HG02852 (cell line): ENCODE results near the gene HELZ2.
"Not testable (repeated sequence)": the region's sequence is repeated elsewhere in the genome, so short reads cannot be mapped to it uniquely, and the experiment has no call there.

Source experiments
- ATAC-seq: cut with Tn5 transposase; IDR thresholded peaks from one replicate; pipeline ENCODE4 v1.9.1; 2021; ENCODE audit warnings: mild to moderate bottlenecking, moderate library complexity; ENCODE audit not compliant: unreplicated experiment

HELZ2 gene

DNA sequence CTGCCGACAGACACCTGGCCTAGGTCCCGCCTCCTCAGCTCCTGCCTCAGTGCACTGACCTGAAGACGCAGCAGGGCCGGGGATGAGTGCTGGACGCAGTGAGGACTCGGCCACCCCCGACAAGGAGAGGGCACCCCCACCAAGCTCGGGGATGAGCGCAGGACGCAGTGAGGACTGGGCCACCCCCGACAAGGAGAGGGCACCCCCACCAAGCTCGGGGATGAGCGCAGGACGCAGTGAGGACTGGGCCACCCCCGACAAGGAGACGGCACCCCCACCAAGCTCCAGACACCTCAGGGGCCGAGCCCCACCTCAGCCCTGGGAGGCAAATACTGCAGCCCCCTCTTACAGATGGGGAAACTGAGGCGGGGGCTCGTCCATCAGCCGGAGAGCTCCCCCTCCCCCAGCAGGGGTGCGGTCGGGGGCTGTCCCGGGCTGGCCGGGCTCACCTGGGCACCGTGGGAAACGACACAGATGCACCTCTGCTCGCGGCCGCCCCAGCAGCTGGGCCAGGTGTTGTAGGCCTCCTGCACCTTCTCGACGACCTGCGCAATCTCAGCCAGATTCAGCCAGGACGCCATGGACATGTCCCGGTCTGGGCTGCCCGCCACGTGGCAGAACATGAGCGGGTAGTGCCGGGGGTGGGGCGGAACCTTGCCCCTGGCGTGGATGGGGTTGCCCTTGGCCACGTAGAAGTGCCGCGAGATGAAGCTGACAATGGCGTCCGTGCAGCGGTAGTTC lies 7.5 kb downstream of the HELZ2 start:
- no peak for ATAC-seq

DNA sequence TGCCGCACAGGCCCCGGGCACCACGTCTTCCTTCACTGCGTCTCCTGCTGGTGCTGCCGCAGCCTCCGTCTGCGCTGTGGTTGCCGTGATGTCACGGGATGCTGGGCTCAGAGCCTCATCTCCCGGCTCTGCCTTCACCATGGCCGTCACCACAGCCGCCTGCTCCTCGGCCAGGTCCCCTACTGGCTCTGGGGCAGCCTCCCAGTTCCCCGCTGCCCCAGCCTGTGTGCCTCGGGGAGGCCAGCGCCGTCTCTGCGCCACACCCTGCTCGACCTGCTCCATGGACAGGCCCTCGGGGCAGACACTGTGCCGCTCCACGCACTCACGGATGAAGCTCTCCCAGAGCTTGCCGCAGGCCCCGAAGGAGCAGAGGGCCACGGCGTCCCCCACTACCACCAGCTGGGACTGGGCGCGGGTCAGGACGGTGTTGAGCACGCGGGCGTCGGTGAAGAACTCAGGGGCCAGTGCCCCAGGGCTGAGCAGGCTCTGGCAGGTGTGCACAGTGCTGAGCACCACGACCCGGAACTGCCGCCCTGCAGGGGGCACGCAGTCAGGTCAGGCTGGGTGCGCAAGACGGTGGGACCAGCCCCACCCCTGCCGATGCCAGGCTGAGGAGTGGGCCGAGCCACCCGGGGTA lies 8.2 kb downstream of the HELZ2 start:
- ATAC-seq: no peak

DNA sequence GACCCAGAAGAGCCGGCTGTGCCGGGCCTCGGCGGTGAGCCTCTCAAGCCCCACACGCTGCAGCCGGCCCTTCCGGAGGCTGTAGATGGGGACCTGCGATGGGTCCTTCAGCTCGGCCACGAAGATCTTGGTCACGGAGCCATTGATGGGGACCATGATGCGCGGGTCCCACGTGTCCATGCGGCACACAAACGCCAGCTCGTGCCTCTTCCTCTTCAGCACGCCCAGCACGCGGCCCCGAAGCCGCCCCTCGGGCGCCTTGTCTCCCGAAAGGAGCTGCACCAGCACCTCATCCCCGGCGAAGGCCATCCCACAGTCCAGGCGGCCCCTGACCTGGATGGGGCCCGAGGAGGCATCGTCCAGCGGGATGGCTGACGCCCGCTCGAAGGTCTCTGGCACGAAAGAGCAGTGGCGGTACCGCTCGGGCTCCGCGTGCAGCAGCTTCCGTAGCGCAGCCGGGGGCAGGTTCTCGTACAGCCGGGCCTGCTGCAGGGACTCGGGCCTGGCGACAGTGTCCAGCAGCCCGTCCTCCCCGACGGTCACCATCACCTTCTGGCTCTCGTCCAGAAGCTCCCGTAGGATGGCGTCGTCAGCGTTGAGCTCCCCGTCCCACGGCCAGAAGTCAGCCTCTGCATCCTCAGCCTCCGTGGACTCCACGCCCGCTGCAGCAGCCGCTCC lies 8.9 kb downstream of the HELZ2 start:
- ATAC-seq: no peak

DNA sequence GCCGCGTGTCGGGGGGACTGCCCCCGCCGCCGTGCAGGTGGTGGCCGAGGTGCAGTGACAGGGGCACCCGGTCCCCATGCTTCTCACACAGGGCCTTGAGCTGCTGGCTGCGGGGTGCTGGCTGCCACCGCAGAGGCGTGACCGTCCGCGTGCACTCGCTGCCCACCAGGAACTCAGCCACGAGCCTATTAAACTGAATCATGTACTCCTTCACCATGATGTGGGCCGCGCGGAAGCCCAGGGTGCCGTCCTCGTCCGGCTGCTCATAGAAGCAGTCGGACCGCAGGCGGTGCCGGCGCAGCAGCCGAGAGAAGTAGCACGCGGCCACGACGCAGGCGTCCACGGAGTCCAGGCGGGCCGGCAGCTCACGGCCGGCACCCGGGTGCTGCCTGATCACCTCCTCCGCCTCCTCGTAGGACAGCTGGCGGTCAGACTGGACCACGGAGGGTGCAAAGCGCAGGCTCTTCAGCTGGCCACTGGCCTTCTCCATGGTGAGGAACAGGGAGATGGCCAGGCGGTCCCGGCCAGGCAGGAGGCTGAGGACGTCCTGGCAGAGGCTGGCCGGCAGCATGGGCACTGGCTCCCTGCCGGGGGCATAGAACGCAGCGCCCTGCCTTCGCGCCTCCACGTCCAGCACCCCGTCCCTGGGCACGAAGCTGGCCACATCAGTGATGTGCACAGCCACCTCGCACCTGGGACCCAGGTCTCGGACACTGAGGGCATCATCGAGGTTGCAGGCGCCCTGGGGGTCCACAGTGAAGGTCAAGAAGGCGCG lies 9.8 kb downstream of the HELZ2 start:
- no peak for ATAC-seq

DNA sequence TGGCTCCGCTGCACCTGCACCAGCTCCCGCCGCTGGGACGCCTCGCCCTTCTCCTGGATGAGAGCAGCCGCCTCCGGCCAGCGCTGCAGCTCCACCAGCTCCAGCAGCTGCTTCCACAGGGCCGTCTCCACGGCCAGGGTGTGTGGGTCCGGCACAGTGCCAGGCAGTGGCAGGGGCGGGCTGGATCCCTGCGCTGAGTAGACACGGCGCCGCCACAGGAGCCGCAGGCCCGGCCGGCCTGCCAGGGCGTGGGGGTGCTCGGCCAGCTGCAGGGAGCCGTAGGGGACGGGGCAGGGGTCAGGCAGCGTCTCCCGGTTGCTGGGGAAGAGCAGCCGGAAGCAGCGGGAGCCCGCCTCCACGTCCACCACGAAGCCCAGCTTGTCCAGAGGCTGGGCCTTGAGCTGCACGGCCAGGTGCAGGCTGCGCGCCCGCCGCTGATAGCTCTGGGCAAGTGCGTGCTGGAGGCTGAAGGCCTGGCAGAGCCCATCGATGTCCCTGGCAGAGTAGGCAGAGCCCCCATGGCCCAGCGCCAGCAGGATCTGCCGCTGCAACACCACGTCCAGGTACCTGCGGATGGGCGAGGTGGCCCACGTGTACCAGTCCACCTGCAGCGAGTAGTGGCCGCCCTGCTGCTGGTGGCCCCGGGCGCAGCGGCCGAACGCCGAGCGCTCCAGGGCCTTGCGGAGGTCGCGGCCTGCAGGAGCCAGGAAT lies 10.7 kb downstream of the HELZ2 start:
- no peak for ATAC-seq

DNA sequence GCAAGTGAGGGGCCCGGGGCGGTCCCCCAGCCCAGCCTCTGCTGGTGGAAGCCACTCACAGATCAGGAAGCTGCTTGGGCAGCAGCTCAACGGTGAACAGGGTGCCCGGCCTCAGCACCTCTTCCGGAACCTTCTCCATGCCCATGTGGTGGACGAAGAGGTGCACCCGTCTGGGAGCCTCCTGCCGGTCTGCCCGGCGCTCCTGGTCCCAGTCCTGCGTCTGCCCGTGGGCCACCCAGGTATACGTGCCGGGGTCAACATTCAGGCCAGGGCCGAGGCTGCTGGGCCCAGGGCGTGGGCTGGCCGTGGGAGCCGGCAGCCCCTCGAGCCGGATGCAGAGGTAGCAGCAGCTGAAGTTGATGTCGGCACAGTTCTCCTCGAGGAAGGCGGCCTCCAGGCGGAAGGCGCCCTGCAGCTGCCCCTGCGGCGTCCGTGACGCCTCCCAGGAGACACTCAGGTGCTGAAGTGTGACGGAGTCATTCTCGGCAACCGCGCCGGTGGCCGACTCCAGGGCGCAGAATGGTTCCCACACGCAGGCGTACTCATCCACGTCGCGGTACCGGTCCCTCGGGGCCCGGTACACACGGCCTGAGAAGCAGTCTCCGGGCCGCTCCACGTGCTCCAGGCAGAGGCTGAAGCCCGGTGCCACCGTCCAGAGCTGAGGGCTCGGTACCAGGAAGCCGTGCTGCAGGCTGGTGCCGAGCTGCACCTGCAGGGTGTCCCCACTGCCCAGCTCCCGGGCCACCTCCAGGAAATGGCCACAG lies 11.4 kb downstream of the HELZ2 start:
- ATAC-seq: no peak

DNA sequence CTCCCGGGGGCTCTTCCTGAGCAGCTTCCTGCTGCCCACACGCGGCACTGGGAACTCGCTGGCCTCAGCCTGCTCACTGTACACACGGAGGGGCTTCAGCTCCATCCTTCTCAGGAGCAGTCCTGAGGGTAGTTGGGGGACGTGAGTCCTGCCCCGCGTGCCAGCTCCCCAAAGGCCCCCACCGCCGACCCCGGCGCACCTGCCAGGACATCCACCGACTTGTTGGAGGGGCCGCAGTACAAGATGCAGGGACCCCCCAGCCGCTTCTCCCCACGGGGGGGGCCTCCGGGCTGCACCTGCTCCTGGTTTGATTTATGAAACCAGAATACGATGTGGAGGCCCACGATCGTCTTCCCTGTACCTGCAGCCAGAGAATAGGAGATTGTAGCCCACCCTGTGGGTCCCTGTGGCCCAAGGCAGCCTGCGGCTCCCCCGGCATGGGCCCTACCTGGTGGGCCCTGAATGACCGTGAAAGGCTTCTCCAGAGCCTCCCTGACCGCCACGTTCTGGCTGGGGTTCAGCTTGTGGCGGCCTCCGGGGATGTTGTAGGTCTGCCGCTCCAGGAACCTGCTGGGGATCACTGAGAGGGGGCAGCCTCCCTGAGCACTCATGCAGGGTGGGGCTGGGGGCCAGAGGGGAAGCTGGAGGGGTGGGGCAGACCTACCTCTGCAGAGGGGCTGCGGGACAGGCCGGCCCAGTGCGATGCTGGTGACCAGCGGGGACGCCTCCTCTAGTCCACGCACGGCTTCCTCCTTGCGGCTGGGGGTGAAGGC lies 12.2 kb downstream of the HELZ2 start:
- ATAC-seq: no peak

DNA sequence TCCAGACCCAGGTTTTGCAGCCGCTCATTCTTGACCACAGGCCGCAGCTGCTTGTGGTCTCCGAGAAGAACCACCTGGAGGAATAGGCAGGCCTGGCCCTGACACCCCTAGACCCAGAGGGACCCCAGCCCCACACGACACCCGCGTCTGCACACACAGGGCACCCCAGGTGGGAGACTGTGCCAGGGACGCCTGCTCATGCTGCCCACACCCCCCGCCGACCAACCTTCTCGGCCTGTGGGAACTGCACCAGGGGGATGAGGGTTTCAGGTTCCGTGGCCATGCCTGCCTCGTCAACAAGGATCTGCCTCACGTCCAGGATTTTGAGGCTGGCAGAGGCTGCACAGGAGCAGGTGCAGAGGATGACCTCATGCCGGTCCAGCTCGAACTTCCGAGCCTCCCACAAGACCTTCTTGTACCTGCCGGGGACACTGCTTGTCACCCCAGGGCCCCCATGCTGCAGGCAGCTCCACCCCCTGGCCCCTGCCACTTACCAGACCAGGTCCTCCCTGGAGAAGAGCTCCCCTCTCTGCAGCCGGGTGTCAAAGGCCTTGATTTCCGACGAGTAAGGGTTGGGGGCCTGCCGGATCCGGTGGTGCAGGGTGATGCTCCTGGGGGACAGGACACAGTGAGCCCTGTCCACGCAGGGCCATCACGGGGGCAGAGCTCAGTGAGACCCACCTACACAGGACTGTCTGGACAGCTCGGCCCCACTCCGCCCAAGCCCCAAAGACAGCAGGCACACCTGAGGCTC lies 13.0 kb downstream of the HELZ2 start:
- ATAC-seq: no peak

DNA sequence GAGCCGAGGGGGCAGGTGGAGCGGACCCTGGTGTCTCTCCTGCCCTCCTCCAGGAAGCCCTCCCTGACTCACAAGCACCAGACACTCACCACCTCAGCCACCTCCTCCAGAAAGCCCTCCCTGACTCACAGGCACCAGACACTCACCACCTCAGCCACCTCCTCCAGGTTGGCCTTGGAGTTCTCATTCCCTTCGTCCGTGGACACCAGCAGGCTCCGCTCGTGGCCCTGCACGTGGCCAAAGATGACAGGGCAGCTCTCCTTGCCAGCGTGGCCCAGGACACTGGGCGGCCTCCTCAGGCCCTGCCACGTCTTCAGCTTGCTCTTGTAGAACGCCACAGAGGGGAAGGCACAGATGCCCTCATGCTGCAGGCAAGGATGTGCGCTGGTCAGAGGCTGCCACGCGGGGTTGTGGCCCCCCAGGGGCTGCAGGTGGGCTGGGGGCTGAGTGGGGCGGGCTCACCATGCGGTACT lies 13.7 kb downstream of the HELZ2 start:
- no peak for ATAC-seq

DNA sequence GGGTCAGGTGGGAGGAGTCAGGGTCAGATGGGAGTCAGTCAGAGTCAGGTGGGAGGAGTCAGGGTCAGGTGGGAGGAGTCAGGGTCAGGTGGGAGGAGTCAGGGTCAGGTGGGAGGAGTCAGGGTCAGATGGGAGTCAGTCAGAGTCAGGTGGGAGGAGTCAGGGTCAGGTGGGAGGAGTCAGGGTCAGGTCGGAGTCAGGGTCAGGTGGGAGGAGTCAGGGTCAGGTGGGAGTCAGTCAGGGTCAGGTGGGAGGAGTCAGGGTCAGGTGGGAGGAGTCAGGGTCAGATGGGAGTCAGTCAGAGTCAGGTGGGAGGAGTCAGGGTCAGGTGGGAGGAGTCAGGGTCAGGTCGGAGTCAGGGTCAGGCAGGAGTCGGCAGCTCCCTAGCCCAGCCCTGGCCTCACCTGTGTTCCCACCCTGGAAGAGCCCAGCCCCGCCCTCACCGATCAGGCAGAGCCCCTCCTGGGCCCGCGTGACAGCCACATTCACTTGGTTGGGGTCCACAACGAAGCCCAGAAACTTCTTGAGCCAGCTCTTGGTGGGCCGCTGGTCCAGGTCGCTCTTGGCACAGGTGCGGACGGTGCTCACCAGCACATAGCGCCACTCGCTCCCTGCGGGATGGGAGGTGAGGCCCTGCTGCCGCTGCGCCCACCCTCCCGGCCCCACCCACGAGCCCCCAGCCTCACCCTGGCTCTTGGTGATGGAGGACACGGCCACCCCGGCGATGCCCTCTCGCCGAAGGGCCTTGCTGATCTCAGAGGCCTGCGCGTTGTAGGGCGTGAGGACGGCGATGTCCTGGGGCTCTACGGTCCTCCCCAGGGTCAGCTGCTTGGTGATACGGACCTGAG lies 14.3 kb downstream of the HELZ2 start:
- not testable (repeated sequence) for ATAC-seq

DNA sequence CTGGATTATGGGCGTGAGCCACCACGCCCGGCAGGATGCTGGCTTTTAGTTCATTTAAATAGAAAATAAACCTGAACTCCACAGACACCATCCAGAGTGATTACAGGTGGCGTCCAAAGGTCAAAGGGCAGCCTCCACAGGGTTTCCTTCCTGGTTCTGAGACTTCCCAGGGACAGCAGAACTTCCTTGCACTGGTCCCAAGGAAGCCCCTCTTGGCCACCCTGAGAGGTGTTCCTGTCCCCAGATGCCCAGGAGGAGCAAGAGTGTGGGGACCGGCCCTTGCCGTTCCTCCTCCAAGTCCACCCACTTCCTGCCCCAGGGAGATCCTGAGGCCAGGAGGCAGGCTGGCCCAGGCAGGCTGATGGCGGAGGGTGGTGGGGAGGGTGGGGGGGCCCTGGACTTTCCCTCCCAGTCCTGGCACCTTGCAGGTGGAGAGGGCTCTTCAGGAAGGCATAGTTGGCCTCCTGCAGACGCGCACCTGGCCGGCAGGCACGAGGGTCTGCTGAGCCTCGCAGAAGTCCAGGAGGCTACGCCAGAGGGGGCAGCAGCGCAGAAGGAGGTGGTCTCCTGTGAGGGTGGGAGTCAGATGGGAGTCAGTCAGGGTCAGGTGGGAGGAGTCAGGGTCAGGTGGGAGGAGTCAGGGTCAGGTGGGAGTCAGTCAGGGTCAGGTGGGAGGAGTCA lies 15.1 kb downstream of the HELZ2 start:
- ATAC-seq: no peak

DNA sequence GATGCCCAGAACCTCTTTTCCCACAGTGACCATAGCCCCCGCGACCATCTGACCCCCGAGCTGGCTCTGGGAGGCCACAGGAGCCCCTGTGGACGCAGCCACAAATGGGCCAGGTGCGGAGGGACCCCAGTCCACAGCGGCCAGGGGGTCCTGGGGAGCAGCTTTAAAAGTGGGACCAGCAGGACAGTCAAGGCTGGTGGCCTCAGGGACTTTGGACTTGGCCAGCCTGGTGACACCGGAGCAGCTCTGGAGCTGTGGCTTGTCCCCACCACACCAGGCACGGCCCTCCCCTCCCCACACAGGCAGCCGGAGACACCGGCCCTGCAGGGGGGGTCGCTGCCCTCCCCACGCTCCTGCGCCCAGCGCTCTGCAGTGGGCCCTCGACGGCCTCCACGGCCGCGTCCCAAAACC lies 16.6 kb downstream of the HELZ2 start:
- ATAC-seq: no peak

DNA sequence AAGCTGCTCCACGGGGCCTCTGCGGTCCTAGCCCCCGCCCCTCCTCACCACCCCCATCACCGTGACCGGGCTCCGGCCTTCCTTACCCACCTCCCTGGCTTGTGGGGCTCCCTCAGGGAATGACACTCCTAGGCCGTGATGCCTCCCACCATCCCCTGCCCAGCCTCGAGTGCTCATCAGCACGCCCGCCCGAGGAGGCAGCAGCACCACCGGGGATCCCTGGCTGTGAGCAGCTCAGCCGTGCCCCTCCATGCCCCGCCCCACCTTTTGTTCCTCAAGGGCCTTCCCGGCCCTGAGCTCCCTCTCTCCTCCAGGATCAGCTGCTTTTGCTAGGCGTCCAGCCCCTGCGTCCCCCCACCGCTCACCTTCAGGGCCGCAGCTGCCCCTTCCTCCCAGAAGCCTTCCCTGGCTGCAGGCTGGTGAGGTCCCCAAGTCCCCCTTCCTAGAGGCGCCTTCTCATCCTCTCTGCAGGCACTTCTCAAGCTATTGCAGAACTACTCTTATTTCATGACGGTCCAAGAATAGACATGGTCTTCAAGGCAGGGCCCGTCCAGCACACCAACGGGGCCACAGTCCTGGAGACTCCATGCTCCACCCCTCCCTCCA lies 17.1 kb downstream of the HELZ2 start:
- ATAC-seq: no peak

DNA sequence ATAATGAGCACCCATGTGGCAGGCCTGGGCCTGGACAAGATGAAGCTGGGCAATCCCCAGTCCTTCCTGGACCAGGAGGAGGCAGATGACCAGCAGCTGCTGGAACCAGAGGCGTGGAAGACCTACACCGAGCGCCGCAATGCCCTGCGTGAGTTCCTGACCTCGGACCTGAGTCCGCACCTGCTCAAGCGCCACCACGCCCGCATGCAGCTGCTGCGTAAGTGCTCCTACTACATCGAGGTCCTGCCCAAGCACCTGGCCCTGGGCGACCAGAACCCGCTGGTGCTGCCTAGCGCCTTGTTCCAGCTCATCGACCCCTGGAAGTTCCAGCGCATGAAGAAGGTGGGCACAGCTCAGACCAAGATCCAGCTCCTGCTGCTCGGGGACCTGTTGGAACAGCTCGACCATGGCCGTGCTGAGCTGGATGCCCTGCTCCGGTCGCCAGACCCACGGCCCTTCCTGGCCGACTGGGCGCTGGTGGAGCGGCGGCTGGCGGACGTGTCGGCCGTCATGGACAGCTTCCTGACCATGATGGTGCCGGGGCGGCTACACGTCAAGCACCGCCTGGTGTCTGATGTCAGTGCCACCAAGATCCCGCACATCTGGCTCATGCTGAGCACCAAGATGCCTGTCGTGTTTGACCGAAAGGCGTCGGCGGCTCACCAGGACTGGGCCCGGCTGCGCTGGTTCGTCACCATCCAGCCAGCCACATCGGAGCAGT lies 18.2 kb downstream of the HELZ2 start:
- ATAC-seq: no peak

DNA sequence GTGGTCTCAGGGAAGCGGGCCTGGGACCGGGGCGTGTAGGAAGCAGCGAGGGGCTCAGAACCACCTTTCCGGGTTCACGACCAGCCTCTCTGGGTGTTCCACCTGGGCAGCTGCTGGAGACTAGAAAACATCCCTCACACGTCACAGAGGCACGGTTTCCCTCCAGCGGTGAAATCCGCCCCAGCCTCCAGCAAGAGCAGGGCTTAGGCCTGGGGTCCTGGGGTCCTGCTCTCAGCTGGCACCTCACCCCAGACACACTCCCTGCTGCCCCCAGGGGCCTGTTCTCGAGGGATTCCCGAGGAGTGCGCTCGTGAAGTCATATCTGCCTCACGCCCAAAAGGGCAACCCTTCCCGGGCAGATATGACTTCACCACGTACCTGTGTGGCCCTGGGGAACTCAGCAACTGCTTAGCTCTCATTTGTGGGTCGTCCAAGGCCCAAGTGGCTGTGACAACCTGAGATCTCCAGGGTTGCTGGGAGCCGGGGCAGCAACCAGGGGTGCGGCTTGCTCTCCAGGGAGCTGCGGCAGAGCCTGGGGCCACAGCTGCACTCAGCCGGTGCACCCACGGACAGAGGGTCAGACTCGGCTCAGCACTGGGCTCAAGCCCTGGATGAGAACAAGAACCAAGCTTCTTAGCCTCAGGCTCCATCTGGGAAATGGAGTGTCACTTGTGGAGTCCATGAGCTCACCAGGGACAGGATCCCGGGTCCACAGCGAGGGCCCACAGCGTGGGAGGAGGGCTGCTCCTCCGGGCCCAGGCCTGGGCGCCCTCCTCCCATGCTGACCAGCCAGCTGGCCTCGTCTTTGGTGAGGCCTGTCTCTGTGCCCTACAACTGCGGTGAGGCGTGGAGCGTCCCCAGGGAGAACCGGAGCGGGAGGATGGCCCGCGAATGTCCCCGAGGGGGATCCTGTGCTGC lies 19.4 kb downstream of the HELZ2 start:
- no peak for ATAC-seq
